Tongue (tissue), 2 donors: ENCODE data around the gene FLNB. TPM values are rescaled to one million over a fixed set of nuclear protein-coding genes. Genes with fewer than 3 reads are reported as not detected.
"Not testable (repeated sequence)": the region's sequence is repeated elsewhere in the genome, so short reads cannot be mapped to it uniquely, and the experiment has no call there.

ENCODE experiments used
- DNase-seq: peaks from one replicate; pipeline ENCODE4 v3.0.0-alpha.2; 2015
- total RNA-seq: library from RNA; depleted of rRNA; stranded (reverse); fragments of >200 nt; gene quantifications from one replicate; pipeline ENCODE4 v1.2.3, GENCODE V29; 2014

Gene FLNB
- total RNA-seq, 1 donor from 2014 or later, result 82.6 TPM

GRCh38 chr3:58054652-58055051 lies 46.4 kb downstream of the FLNB start:
- no peak for DNase-seq

DNA sequence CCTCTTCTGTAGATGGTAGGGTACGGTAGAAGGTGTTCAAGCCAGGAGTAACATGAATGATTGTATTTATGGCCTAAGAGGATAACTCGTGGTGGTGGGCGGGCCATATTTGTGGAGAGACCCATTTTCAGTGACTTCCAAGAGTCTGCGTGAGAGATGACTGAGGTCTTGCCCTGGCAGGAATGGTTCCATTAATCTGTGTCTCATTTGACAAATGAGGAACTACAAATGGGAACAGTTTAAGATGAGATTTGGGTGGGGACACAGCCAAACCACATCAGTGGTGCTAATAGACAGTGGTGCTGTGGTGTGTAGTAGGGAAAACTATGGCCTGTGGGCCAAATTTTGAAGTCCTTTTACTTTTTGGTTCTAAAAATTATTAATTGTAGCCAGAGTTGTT lies 47.1 kb downstream of the FLNB start:
- no peak for DNase-seq

- DNase-seq, result not testable (repeated sequence)
These were observed 47.7 kb downstream of the FLNB start for GRCh38 chr3:58055891-58056290.

DNA sequence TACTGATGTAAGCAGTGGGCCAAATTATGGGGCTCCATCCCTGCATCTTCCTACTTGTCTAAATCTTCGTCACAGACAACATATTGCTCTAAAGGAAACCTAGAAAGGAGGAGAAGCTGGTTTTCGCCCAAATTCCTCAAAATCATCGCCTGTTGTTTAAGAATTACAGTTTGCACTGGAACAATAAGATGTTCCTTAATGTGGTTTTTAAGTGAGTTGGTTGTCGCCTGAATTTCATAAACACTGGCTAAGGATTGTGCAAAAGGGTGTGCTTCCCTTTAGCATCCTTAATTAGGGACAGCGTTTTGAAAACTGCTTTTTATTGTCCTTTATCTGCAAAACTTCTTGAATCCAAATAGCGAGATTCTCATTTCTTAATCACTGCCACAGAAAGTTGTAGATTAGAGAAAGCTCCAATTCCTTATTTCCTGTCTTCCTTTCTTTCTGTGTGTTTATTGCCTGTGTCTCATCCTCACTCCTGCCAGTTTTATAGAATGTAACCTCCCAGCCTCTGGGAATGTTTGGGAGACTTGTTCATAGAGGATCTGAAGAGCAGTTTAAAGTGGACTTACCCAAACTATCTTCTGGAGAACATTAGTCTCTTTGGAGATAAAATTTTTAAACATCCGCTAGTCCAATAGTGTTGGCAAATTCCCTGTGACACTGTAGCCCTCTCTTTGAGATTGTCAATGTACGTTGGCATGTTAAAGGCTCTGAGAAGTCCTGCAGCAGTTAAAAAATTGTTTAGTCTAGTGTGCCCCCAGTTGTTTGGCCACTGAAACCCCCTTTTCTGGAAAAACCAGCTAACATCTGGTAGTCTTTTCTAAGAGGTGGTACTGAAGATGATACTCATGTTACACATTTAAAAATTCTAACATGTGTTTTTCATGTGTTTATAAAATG lies 50.4 kb downstream of the FLNB start:
- no peak for DNase-seq

- no peak for DNase-seq
These were observed 51.4 kb downstream of the FLNB start for GRCh38 chr3:58059349-58060321.

- peak; percentile 68 for DNase-seq
These were observed 54.2 kb downstream of the FLNB start for GRCh38 chr3:58062472-58062871.

DNA sequence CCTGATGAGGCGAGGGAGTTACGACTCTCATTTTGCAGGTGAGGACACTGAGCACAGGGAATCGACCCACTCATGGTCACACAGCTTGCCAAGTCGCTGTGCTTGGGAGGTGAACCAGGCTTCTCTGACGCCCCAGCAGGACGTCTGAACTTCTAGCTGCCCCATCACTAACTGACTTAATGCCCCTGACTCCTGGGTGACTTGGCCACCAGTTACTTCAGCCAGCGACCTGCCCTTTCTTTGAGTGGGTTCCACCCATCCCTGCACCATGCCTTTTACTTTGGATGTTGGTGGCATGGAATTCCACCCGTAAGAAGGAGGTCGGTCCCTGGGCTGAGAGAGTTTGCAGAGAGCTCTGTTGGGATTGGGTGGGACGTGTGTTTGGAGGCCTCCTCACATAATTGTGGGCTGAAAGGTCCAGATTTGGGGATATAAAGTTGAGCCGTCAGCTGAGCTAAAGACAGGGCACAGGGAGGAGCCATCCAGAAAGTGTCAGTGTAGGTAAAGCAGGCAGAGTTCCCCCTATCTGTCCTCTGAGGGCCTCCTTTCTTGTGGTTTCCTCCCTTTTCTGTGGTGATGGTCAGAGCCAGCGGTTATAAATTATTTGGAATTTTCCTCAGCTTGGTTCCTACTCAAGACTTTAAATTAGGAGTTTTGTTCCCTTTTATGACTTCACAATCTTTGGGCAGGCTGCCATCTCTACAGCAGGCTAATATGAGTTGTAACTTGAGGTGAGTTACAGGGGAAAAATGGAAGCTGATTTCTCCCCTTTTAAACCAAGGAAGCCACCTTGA lies 55.0 kb downstream of the FLNB start:
- peak; percentile 75 for DNase-seq

DNA sequence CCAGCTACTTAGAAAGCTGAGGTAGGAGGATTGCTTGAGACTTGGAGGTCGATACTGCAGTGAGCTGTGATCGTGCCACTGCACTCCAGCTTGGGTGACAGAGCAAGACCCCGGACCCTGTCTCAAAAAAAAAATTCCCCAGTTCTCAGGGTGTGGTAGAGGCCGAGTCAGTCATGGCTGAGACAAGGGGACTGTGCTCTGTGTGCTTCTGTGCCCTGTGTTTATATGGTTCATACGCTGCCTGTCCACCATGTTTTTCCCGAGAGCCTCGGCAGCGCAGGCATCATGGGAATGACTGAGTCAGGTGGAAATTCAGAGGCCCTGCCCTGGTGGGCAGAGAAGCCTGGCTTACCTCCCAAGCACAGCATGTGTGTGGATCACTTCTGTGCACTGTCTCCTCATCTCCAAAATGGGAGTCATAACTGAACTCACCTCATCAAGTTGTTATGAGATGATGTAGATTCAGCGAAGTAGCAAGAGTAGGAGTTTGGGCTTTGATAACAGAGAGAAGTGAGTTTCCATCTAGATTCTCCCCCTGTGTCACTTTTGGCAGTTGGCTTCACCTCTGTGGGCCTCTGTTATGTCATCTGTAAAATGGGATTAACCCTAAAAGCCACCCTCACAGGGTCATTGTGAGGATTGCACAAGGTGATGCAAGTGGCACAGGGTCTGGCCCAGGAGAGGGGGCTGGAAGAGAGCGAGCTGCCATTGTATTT lies 56.9 kb downstream of the FLNB start:
- DNase-seq, result no peak

DNA sequence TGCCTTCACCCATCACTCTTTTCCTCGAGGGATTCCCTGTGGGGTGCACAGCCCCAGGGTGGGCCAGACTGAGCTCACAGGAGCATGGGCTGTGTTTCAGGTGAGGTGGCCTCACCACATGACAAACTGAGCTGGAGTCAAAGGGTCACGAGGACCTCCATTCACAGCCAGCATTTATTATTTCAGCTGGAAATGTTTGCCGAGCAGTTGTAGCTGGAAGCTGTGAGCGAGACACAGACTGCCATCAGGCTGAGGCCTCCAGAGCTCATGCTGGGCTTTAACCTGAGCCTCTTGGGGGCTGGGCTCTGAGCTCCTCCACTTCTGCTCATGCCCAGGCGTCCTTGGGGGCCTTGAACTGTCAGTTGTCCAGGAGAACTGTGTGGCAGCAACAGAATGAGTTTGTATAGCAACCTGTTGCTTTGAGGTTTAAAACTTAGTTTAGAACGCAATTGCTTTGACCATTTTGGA lies 57.5 kb downstream of the FLNB start:
- peak; percentile 27 for DNase-seq

GRCh38 chr3:58066842-58067241 lies 58.6 kb downstream of the FLNB start:
- peak; percentile 70 for DNase-seq

- peak; percentile 56 for DNase-seq
These were observed 60.0 kb downstream of the FLNB start for GRCh38 chr3:58068122-58068809.

DNA sequence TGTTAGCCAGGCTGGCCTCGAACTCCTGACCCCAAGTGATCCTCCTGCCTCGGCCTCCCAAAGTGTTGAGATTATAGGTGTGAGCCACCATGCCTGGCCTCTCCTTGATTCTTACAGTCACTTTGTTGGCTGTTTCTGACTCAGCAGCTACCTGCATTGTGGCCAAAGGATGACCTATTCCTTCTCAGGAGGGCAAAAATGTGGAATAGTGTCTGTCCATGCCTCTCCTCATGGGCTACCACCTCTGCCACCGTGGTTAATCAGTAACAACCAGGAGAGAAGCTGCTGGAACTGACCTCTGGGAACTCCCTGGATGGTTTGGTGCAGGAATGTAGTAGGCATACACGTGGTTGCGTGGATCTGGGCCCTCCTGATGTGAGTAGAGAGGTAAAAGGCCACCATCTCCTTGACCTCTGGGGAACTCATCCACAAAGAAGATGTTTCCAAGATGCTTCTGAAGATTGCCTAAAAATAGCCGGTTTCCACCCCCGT lies 63.3 kb downstream of the FLNB start:
- no peak for DNase-seq

- DNase-seq, result peak; percentile 54
These were observed 64.0 kb downstream of the FLNB start for GRCh38 chr3:58072052-58072762.

DNA sequence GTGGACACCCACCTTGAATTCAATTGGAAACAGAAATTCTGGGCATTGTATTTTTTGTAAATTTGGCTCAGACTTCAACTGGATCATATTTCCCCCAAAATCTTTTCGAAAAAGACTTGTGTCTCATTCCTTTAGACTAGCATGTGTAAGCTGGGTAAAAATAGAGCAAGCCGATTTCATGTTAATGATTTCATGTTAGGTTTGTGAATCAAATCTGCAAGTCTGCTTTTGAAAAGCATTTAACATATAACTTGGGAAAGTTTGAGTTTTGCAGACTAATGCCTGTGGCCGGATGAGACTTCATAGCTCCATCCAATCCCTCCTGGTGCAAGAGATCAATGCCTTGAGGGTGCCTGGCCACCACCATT lies 64.5 kb downstream of the FLNB start:
- DNase-seq, result peak; percentile 53

- DNase-seq, result peak; percentile 34
These were observed 65.3 kb downstream of the FLNB start for GRCh38 chr3:58073301-58074108.

DNA sequence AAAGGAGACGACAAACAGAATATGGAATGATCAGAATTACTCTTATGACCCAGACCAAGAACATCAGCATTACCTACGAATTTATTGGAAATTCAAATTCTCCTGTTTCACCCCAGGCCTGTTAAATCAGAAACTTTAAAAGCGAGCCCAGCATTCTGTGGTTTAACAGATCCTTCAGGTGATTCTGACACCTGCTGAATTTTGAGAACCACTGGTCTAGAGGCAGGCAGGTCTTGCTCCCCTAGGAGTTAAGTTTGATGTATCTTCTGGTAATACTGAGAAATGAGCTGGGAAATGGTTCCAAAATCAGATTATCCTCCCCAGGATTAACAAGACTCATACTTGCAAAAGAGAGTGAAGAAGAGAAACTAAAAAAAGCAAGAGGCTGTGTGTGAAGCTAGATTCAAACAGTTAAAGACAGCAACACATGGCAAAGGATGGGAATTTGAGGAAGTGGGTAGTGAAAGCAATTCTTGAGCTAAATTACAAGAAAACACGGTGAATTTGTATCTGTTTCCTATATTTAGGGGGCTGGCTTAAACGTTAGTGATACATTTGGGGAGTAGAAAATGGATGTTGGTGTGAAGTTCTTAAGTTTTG lies 66.0 kb downstream of the FLNB start:
- DNase-seq, result peak; percentile 39

DNA sequence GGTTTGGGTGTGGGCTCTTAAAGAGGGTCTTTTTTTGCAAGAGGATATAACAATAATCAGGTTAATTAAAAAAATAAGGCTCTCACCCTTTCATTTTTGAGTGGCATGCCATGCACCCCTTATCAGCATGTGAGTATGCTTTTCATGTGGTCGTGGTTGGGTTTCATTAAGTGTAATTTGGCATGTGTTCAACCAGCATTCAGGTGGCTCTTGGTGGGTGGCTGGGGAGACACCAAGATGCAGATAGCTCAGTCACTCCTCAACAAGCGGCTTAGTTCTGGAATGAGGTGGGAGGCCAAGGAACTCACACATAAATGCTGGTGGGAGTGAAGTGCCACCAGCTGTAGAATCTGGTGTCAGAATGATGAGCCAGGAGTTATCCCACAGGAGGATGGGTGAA lies 66.8 kb downstream of the FLNB start:
- DNase-seq, result no peak

- peak; percentile 6 for DNase-seq
These were observed 69.5 kb downstream of the FLNB start for GRCh38 chr3:58077596-58078285.
